DND-41 (cell line): ENCODE measurements around the gene IL7R.
"Not testable (repeated sequence)": the region's sequence is repeated elsewhere in the genome, so short reads cannot be mapped to it uniquely, and the experiment has no call there.

ENCODE experiments used
- EZH2 ChIP-seq: IDR thresholded peaks from 3 replicates; pipeline ENCODE4 v1.6.1; 2012; ENCODE audit warnings: borderline replicate concordance, low read depth, mild to moderate bottlenecking, moderate library complexity, low read length, inconsistent platforms; ENCODE audit not compliant: severe bottlenecking
- TF ChIP-seq, protein P1 (sequence below): IDR thresholded peaks from 2 replicates; pipeline ENCODE4 v1.5.1; 2012; ENCODE audit warnings: borderline replicate concordance, low read length, moderate library complexity, mild to moderate bottlenecking; ENCODE audit not compliant: poor library complexity, severe bottlenecking; ENCODE audit errors: extremely low read depth

DNA sequence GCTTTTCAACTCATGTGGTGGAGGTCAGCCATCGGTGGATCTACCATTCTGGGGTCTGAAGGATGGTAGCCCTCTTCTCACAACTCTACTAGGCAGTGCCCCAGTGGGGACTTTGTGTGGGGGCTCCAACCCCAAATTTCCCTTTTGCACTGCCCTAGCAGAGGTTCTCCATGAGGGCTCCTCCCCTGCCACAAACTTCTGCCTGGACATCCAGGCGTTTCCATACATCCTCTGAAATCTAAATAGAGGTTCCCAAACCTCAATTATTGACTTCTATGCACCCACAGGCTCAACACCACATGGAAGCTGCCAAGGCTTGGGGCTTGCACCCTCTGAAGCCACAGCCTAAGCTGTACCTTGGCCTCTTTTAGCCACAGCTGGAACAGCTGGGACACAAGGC, 11.2 kb upstream of the IL7R start:
- TF ChIP-seq, protein P1, sequence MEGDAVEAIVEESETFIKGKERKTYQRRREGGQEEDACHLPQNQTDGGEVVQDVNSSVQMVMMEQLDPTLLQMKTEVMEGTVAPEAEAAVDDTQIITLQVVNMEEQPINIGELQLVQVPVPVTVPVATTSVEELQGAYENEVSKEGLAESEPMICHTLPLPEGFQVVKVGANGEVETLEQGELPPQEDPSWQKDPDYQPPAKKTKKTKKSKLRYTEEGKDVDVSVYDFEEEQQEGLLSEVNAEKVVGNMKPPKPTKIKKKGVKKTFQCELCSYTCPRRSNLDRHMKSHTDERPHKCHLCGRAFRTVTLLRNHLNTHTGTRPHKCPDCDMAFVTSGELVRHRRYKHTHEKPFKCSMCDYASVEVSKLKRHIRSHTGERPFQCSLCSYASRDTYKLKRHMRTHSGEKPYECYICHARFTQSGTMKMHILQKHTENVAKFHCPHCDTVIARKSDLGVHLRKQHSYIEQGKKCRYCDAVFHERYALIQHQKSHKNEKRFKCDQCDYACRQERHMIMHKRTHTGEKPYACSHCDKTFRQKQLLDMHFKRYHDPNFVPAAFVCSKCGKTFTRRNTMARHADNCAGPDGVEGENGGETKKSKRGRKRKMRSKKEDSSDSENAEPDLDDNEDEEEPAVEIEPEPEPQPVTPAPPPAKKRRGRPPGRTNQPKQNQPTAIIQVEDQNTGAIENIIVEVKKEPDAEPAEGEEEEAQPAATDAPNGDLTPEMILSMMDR, result not testable (repeated sequence)
- not testable (repeated sequence) for TF ChIP-seq EZH2
